HG03095 (cell line): ENCODE measurements around the gene TENT4A.

Experiments
- ATAC-seq: cut with Tn5 transposase; IDR thresholded peaks from one replicate; pipeline ENCODE4 v1.9.1; 2021; ENCODE audit warnings: moderate library complexity; ENCODE audit not compliant: unreplicated experiment

Gene TENT4A

DNA sequence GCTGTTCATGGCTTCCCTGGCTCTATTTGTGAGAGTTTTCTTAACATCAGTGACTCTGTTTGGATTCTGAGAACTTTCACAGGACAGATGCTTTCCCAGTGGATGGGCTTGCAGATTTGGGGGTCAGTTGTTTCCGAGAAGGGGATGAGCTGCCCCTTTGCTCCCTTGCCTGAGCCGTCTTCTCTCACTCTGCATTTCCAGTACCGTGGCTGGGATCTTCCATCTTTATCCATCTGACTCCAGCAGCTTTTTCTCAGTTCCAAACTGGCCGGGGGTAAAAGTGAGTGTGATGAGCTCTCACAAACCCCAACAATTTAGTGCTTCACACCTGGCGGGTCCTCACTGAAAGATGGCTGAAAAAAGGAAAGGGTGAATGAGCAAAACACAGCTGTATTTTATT, 79.1 kb downstream of the TENT4A start:
- no peak for ATAC-seq

DNA sequence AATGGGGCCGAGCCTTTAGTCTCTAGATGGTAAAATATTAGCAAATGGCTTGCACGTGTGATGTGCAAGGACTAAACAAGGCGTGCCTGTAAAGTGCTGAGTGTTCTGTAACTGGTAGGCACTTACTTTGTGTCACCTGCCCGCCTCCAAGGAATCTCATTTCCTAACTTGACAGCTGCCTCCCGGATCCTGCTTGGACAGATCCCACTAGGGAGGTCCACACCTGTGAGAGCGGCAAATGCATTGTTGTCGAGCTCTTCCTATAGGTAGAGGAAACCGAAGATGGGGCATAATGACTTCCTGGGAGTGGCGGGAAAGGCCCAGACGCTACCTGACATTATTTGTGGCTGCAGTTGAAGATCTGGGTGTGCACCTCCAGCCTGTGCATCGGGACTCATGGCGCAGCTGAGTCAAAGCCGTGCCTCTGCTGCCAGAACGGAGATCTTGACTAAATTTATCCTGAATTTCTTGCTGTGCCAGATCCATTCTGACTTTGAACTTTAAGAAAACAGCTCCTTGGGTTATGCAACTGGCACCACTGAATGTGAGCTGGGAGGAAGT, 79.8 kb downstream of the TENT4A start:
- no peak for ATAC-seq

GRCh38 chr5:6801236-6801635, 88.0 kb downstream of the TENT4A start:
- ATAC-seq = no peak

- ATAC-seq = no peak
Observed at GRCh38 chr5:6803981-6804550, 90.8 kb downstream of the TENT4A start.

DNA sequence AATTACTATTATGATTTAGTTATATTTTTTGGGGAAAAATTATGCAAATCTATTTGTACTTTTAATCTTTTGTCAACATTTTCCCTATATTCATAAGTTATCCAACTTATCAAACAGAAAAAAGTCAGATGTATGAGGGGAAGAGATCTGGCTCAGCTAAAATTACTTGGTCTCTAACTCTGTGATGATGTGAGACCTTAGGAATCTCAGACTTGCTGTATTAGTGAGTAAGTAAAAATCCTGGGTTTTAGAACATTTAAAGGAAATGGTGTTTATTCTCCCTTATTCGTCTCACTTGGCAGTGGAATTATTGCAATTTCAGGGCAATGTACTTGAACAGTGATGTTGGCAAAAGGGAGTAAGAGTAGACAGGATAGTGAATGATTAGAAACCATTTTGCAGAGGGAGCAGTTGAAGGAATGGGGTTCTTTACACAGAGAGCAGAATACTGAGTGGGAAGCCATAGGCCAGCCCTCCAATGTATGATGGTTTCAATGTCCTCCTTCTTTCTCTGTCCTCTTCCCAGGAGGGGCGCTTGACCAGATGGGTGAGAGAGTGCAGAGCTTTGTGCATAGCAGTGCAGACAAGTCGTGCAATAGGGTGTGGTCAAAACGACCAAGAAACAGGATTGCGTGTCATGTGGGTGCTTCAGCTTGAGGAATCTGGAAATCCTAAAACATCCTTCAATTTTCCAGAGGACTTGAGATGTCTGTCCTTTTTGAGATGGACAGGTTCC, 91.7 kb downstream of the TENT4A start:
- ATAC-seq = no peak

GRCh38 chr5:6805841-6806240, 92.6 kb downstream of the TENT4A start:
- ATAC-seq = no peak
